Stimulated activated naive B cell treated with anti-CD40 and anti-IgM and Interleukin-4, amounts not matched to agents 10 μg/mL and 1 μg/mL and 100 μg/mL, for 72 hours (primary cell): ENCODE measurements around the gene PGGT1B.

Experiments used
- ATAC-seq, 2 donors: fragments of 150-1000 bp; cut with Tn5 transposase; replicated peaks; 2 replicates each; pipeline ENCODE4 v1.10.0; 2021; ENCODE audit warnings: moderate library complexity in 1 of 2
- DNase-seq: peaks from one replicate; pipeline ENCODE4 v3.0.0; 2021
- H3K27ac Mint-ChIP-seq: one replicate; pipeline ENCODE4 v1.8.0; 2022; ENCODE audit warnings: mild to moderate bottlenecking, mixed read lengths
- H3K27me3 Mint-ChIP-seq, 2 donors: one replicate each; pipeline ENCODE4 v1.8.0; 2022; ENCODE audit warnings: mixed read lengths in 2 of 2
- H3K36me3 Mint-ChIP-seq, 2 donors: one replicate each; pipeline ENCODE4 v1.8.0; 2022; ENCODE audit warnings: mixed read lengths in 2 of 2, mild to moderate bottlenecking in 1 of 2
- H3K4me1 Mint-ChIP-seq, 2 donors: one replicate each; pipeline ENCODE4 v1.8.0; 2022; ENCODE audit warnings: mixed read lengths in 2 of 2, mild to moderate bottlenecking in 1 of 2
- H3K4me3 Mint-ChIP-seq, 2 donors: one replicate each; pipeline ENCODE4 v1.8.0; 2022; ENCODE audit warnings: mild to moderate bottlenecking in 2 of 2, mixed read lengths in 2 of 2, moderate library complexity in 1 of 2
- H3K9me3 Mint-ChIP-seq, 2 donors: one replicate each; pipeline ENCODE4 v1.8.0; 2022; ENCODE audit warnings: mixed read lengths in 2 of 2, mild to moderate bottlenecking in 1 of 2

Gene PGGT1B

GRCh38 chr5:115262321-115263077, at the start of gene PGGT1B:
TSS of gene PGGT1B (minus strand) at chr5:115262877. CDS start at chr5:115262851, 26 bp downstream.
- Mint-ChIP-seq H3K4me1 (peaks cover 12 to 36% of the 10 kb centered on the region in 2 donors), H3K9me3 (no peaks in the 10 kb centered on the region), H3K27me3 (no peaks in the 10 kb centered on the region), H3K27ac (peak within 1 kb of the TSS; percentile 99), H3K4me3 (peak within 1 kb of the TSS; percentile 86 to 98), H3K36me3 (peaks cover 4 to 15% of the 10 kb centered on the region in 2 donors)
- peak; percentile 73 for DNase-seq
- ATAC-seq = peak; percentile 92 to 95

- H3K27me3 Mint-ChIP-seq = peaks cover 4 to 25% of the 10 kb centered on the region in 2 donors
- H3K4me1 Mint-ChIP-seq = no peaks in the 10 kb centered on the region
- no peaks in the 10 kb centered on the region for H3K9me3 Mint-ChIP-seq
- DNase-seq (no peak), ATAC-seq (peak in 1 of 2 donors; percentile 46)
- H3K27ac Mint-ChIP-seq = no peak overlapping the region
- no peaks in the 10 kb centered on the region for H3K36me3 Mint-ChIP-seq
- no peak overlapping the region for H3K4me3 Mint-ChIP-seq
Observed at GRCh38 chr5:115309751-115310370, 47.2 kb upstream of the PGGT1B start.

- ATAC-seq = no peak
- H3K4me1 Mint-ChIP-seq = no peaks in the 10 kb centered on the region
- no peaks in the 10 kb centered on the region for H3K36me3 Mint-ChIP-seq
- no peak overlapping the region for H3K27ac Mint-ChIP-seq
- peaks cover 8 to 29% of the 10 kb centered on the region in 2 donors for H3K27me3 Mint-ChIP-seq
- no peak overlapping the region for H3K4me3 Mint-ChIP-seq
- DNase-seq = no peak
- no peaks in the 10 kb centered on the region for H3K9me3 Mint-ChIP-seq
Observed at GRCh38 chr5:115308815-115309214, 46.1 kb upstream of the PGGT1B start.

GRCh38 chr5:115306011-115306536, 43.4 kb upstream of the PGGT1B start:
- ATAC-seq (no peak), DNase-seq (no peak)
- H3K4me3 Mint-ChIP-seq = no peak overlapping the region
- H3K9me3 Mint-ChIP-seq = no peaks in the 10 kb centered on the region
- no peak overlapping the region for H3K27ac Mint-ChIP-seq
- H3K36me3 Mint-ChIP-seq = no peaks in the 10 kb centered on the region
- peaks cover 15 to 38% of the 10 kb centered on the region in 2 donors for H3K27me3 Mint-ChIP-seq
- no peaks in the 10 kb centered on the region for H3K4me1 Mint-ChIP-seq

- H3K36me3 Mint-ChIP-seq = no peaks in the 10 kb centered on the region
- no peaks in the 10 kb centered on the region for H3K9me3 Mint-ChIP-seq
- peaks cover 15 to 38% of the 10 kb centered on the region in 2 donors for H3K27me3 Mint-ChIP-seq
- no peak overlapping the region for H3K27ac Mint-ChIP-seq
- DNase-seq = no peak
- H3K4me1 Mint-ChIP-seq = no peaks in the 10 kb centered on the region
- ATAC-seq = no peak
- H3K4me3 Mint-ChIP-seq = no peak overlapping the region
Observed at GRCh38 chr5:115304496-115304895, 41.8 kb upstream of the PGGT1B start.

GRCh38 chr5:115298811-115299210, 36.1 kb upstream of the PGGT1B start:
- Mint-ChIP-seq H3K27ac (no peak overlapping the region), H3K4me1 (peaks cover 7 to 12% of the 10 kb centered on the region in 2 donors), H3K4me3 (no peak overlapping the region), H3K9me3 (no peaks in the 10 kb centered on the region), H3K36me3 (no peaks in the 10 kb centered on the region), H3K27me3 (peaks cover 9 to 11% of the 10 kb centered on the region in 2 donors)
- no peak for ATAC-seq
- DNase-seq = no peak

GRCh38 chr5:115297031-115297430, 34.4 kb upstream of the PGGT1B start:
- Mint-ChIP-seq H3K27ac (no peak overlapping the region), H3K9me3 (peaks cover under 1 to 2% of the 10 kb centered on the region in 2 donors), H3K4me3 (peak overlapping the region in 1 of 2 donors; percentile 11), H3K4me1 (peaks cover 7 to 12% of the 10 kb centered on the region in 2 donors), H3K36me3 (peaks cover 2 to 3% of the 10 kb centered on the region in 2 donors), H3K27me3 (no peaks in the 10 kb centered on the region)
- ATAC-seq = no peak
- DNase-seq = no peak

GRCh38 chr5:115296124-115297022, 33.7 kb upstream of the PGGT1B start, which contains the start of gene CCDC112:
TSS of gene CCDC112 (minus strand) at chr5:115296654. CDS start at chr5:115296543, 111 bp downstream.
- ATAC-seq (peak; percentile 88), DNase-seq (peak; percentile 65)
- Mint-ChIP-seq H3K9me3 (peaks cover 4% of the 10 kb centered on the region in 2 donors), H3K36me3 (peaks cover 5% of the 10 kb centered on the region in 2 donors), H3K4me3 (peak within 1 kb of the TSS; percentile 91), H3K27ac (peak within 1 kb of the TSS; percentile 69), H3K4me1 (peaks cover 7 to 12% of the 10 kb centered on the region in 2 donors), H3K27me3 (no peaks in the 10 kb centered on the region)

- Mint-ChIP-seq H3K4me3 (peak overlapping the region; percentile 91), H3K9me3 (peaks cover 4% of the 10 kb centered on the region in 2 donors), H3K27me3 (no peaks in the 10 kb centered on the region), H3K36me3 (peaks cover 5% of the 10 kb centered on the region in 2 donors), H3K4me1 (peaks cover 7 to 12% of the 10 kb centered on the region in 2 donors), H3K27ac (peak overlapping the region; percentile 69)
- DNase-seq = no peak
- ATAC-seq = peak; percentile 33 to 39
Observed at GRCh38 chr5:115295777-115296123, 33.1 kb upstream of the PGGT1B start.

GRCh38 chr5:115291397-115291796, 28.7 kb upstream of the PGGT1B start:
- H3K9me3 Mint-ChIP-seq = peaks cover 4% of the 10 kb centered on the region in 2 donors
- no peak overlapping the region for H3K27ac Mint-ChIP-seq
- peaks cover 11 to 24% of the 10 kb centered on the region in 2 donors for H3K4me1 Mint-ChIP-seq
- H3K36me3 Mint-ChIP-seq = peaks cover 5% of the 10 kb centered on the region in 2 donors
- DNase-seq (no peak), ATAC-seq (no peak)
- no peaks in the 10 kb centered on the region for H3K27me3 Mint-ChIP-seq
- H3K4me3 Mint-ChIP-seq = no peak overlapping the region

- ATAC-seq = no peak
Observed at GRCh38 chr5:115289104-115289503, 26.4 kb upstream of the PGGT1B start.

GRCh38 chr5:115284021-115284420, 21.3 kb upstream of the PGGT1B start:
- Mint-ChIP-seq H3K36me3 (peaks cover 0 to 2% of the 10 kb centered on the region in 2 donors), H3K27me3 (no peaks in the 10 kb centered on the region), H3K4me3 (no peak overlapping the region), H3K9me3 (no peaks in the 10 kb centered on the region), H3K27ac (no peak overlapping the region), H3K4me1 (peaks cover 8 to 19% of the 10 kb centered on the region in 2 donors)
- DNase-seq = no peak
- no peak for ATAC-seq

More at GRCh38 chr5:115289104-115289503, 26.4 kb upstream of the PGGT1B start:
- Mint-ChIP-seq H3K9me3 (peaks cover 4% of the 10 kb centered on the region in 2 donors), H3K4me1 (peaks cover 11 to 27% of the 10 kb centered on the region in 2 donors), H3K27ac (no peak overlapping the region), H3K4me3 (no peak overlapping the region), H3K36me3 (peaks cover 5% of the 10 kb centered on the region in 2 donors), H3K27me3 (no peaks in the 10 kb centered on the region)
- DNase-seq = no peak

GRCh38 chr5:115282131-115282530, 19.5 kb upstream of the PGGT1B start:
- no peak overlapping the region for H3K27ac Mint-ChIP-seq
- peaks cover 7 to 13% of the 10 kb centered on the region in 2 donors for H3K4me1 Mint-ChIP-seq

GRCh38 chr5:115274584-115274983, 11.9 kb upstream of the PGGT1B start:
- DNase-seq = no peak
- Mint-ChIP-seq H3K4me1 (peaks cover 18 to 47% of the 10 kb centered on the region in 2 donors), H3K4me3 (peak overlapping the region in 1 of 2 donors; percentile 22), H3K9me3 (peaks cover 0 to 2% of the 10 kb centered on the region in 2 donors), H3K27me3 (no peaks in the 10 kb centered on the region), H3K27ac (no peak overlapping the region), H3K36me3 (peaks cover 4 to 8% of the 10 kb centered on the region in 2 donors)
- ATAC-seq = peak; percentile 34 to 46

More at GRCh38 chr5:115282131-115282530, 19.5 kb upstream of the PGGT1B start:
- Mint-ChIP-seq H3K9me3 (no peaks in the 10 kb centered on the region), H3K4me3 (no peak overlapping the region), H3K36me3 (peaks cover 0 to 2% of the 10 kb centered on the region in 2 donors), H3K27me3 (no peaks in the 10 kb centered on the region)
- ATAC-seq = no peak
- DNase-seq = no peak
